ENCODE results near the gene TSPAN9. TPM values are rescaled to one million over a fixed set of nuclear protein-coding genes. Genes with fewer than 3 reads are reported as not detected.

Gene TSPAN9
- total and polyA plus RNA-seq, 9 of the 15 experiments (the other 6 are each of a cell fraction or from before 2014, with no cell fraction given) = 0.23 to 2.1 (median 0.60) TPM; not detected in 2

GRCh38 chr12:3176754-3177153, 99.6 kb downstream of the TSPAN9 start:
- intact Hi-C loops (cut with micrococcal nuclease) = no loop called here
- no peaks in the 10 kb centered on the region for H3K4me1 ChIP-seq (replicated peaks in 1 of 2; ENCODE audit: control insufficient read depth in 2 of 2, insufficient read depth in 2 of 2, low read length in 2 of 2)
- H3K36me3 ChIP-seq (ENCODE audit: control insufficient read depth, insufficient read depth, low read length) = no peaks in the 10 kb centered on the region
- H2AFZ ChIP-seq (ENCODE audit: low read depth, low read length) = no peak overlapping the region
- no peaks in the 10 kb centered on the region for H3K9me1 ChIP-seq (ENCODE audit: control insufficient read depth, insufficient read depth, low read length)
- no peak for ATAC-seq
- no peaks in the 10 kb centered on the region for H3K79me2 ChIP-seq (ENCODE audit: control insufficient read depth, insufficient read depth, low read length)
- H3K4me2 ChIP-seq (ENCODE audit: insufficient read depth, low read length) = no peak overlapping the region
- H3K9ac ChIP-seq (ENCODE audit: insufficient read depth in 1 of 2, low read depth in 2 of 2, low read length in 2 of 2) = no peak overlapping the region
- no TSS peak for BruUV-seq (replicated peaks)
- in situ Hi-C loops (cut with MboI) = no loop called here
- no peaks in the 10 kb centered on the region; the same call in 1 of the 2 replicates for H4K20me1 ChIP-seq (replicated peaks; ENCODE audit: control insufficient read depth, insufficient read depth, low read length)
- H3K27ac ChIP-seq (ENCODE audit: extremely low read depth, low read depth, low read length) = no peak overlapping the region
- 0% methylated on average over 8 of the region's 9 CpGs for WGBS (ENCODE audit: insufficient coverage, low coverage, missing lambda C conversion rate)
- ChIA-PET CTCF (ENCODE audit: low intra/inter-chr PET ratio) (no interaction called here), POLR2A (interaction anchor here (0.6 to 0.7 kb wide), 2 partner anchors 673 to 1032 kb away, joined by 3 to 4 read pairs; no protein-coding TSS in a partner anchor)
- H3K27me3 ChIP-seq (ENCODE audit: control insufficient read depth in 2 of 2, insufficient read depth in 2 of 2, low read length in 2 of 2) = peaks cover 10 to 57% of the 10 kb centered on the region in 2 experiments
- H3K9me3 ChIP-seq (replicated peaks; ENCODE audit: control insufficient read depth, insufficient read depth, low read depth, low read length) = no peaks in the 10 kb centered on the region
- peak; percentile 20; the same call in 1 of the 2 replicates for TF ChIP-seq REST (IDR thresholded peaks at IDR 0.05; ENCODE audit: borderline replicate concordance)
- no peak for TF ChIP-seq REST (CRISPR knock-in tag; IDR thresholded peaks at IDR 0.05; ENCODE audit: low read depth)
- TF ChIP-seq ZBED1 (IDR thresholded peaks at IDR 0.05) = no peak
- no peak overlapping the region for H3K4me3 ChIP-seq
- FAIRE-seq = no peak
- no peak for DNase-seq (ENCODE audit: extremely low read depth in 1 of 4, low spot score in 3 of 4)

Measured in K562 (cell line).